GM19372 (cell line): ENCODE measurements around the gene KDM1A.
"Not testable (repeated sequence)": the region's sequence is repeated elsewhere in the genome, so short reads cannot be mapped to it uniquely, and the experiment has no call there.

ENCODE experiments used
- ATAC-seq: cut with Tn5 transposase; IDR thresholded peaks from one replicate; pipeline ENCODE4 v1.9.1; 2021; ENCODE audit warnings: mild to moderate bottlenecking, low read depth, moderate library complexity; ENCODE audit not compliant: unreplicated experiment

KDM1A gene

DNA sequence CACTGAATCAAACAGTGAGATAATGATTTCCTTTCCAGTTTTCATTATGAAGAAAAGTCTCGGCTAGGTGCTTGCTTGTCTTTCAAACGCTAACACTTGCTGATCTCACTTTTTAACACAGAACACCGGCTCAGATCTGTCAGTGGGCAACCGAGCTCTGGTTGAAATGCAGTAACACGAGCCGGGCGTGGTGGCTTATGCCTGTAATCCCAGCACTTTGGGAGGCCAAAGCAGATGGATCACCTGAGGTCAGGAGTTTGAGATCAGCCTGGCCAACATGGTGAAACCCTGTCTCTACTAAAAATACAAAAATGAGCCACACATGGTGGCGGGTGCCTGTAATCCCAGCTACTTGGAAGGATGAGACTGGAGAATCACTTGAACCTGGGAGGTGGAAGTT is 9.2 kb upstream of the KDM1A start:
- not testable (repeated sequence) for ATAC-seq

- no peak for ATAC-seq
Observed at GRCh38 chr1:23013657-23014056, 5.6 kb upstream of the KDM1A start.

- ATAC-seq, result no peak
Observed at GRCh38 chr1:23018661-23019093, 591 bp upstream of the KDM1A start.

- ATAC-seq, result peak; percentile 9
Observed at GRCh38 chr1:23019863-23020625, 776 bp downstream of the KDM1A start.

- ATAC-seq, result no peak
Observed at GRCh38 chr1:23020706-23021405, 1.6 kb downstream of the KDM1A start.

- no peak for ATAC-seq
Observed at GRCh38 chr1:23021834-23022233, 2.6 kb downstream of the KDM1A start.

DNA sequence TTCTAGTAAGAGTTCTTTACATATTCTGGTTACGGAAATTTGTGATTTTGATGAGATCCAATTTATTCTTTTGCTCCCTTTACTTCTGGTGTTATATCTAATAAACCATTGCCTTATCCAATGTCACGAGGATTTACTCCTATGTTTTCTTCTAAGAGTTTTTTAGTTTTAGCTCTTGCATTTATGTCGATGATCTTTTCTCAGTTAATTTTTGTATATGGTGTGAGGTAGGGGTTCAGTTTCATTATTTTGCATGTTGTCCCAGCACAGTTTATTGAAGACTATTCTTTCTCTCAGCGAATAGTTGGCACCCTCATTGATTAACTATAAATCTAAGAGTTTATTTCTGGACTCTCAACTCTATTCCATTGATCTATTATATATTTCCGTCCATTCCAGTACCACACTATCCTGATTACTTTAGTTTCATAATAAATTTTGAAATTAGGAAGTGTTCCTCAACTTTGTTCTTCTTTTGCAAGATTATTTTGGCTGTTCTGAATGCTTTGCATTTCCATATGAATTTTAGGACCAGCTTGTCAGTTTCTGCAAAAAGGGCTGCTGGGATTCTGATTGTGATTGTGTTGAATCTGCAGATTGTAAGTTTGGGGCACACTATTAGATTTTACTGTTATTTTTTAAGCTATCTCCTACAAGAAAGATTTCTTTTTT is 4.0 kb downstream of the KDM1A start:
- ATAC-seq, result no peak

DNA sequence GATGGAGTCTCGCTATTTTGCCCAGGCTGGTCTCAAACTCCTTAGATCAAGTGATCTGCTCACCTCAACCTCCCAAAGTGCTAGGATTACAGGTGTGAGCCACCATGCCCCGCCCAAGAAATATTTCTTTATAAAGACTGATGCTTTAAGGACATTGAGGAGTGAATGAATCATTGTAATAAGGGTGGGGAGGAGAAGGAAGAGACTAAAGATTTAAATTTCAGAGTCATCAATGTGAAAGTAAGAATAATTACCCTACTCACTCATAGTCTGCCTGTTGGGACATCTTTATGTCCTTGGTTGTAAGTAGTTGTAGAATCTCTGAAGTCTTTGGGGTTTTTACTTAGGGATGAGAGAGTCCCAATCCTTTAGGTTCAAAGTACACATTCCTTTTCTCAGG is 7.3 kb downstream of the KDM1A start:
- no peak for ATAC-seq

GRCh38 chr1:23027352-23027907 is 8.2 kb downstream of the KDM1A start:
- ATAC-seq, result no peak

GRCh38 chr1:23029337-23029736 is 10.1 kb downstream of the KDM1A start:
- ATAC-seq, result no peak

DNA sequence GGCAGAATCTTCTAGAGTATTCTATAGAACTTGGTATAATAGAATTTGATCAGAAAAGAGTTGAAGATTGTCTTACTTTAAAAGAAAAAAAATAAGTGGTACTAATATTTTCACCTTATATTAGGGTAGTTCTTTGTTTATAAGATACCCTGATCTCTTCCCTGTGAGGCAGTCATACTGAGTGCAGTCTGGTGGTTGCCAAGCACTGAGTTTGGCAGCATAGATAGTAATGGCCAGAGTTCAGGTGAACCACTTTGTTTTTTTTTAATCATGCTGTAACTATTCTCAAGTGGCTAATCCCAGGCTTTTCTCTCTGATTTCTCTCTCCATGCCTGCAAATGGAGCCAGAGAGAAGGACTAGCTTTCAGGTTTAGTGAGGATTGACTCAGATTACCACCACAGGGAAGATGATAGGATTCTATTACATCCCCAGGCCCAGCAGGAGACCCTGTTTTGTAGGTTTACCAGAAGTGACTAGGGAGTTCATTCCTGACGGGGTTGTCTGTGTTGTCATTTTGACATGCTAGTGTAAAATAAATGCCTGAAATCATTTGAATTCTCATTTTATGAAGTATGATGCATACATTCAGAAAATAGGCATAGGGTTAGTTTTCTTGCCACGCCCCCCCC is 16.7 kb downstream of the KDM1A start:
- no peak for ATAC-seq

DNA sequence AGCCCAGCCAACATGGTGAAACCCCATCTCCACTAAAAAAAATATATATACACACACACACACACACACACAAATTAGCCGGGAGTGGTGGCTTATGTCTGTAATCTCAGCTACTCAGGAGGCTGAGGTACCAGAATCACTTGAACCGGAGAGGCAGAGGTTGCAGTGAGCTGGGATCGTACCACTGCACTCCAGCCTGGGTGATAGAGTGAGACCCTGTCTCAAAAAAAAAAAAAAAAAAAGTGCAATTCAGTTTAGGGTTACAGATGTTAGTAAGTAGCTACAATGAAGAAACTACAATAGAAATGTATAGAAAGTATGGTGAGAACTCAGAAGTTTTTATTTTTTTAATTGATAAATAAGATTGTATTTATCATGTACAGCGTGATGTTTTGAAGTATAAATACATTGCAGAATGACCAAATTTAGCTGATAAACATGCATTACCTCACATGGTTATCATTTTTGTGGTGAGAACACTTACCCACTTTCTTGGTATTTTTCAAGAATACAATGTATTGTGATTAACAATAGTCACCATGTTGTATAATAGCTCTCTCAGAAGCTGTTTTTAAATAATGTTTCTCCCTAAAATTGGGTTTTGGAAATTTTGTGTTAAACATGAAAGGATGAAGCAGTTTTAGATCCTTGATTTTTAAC is 17.9 kb downstream of the KDM1A start:
- ATAC-seq, result no peak

- no peak for ATAC-seq
Observed at GRCh38 chr1:23039308-23039826, 20.1 kb downstream of the KDM1A start.

DNA sequence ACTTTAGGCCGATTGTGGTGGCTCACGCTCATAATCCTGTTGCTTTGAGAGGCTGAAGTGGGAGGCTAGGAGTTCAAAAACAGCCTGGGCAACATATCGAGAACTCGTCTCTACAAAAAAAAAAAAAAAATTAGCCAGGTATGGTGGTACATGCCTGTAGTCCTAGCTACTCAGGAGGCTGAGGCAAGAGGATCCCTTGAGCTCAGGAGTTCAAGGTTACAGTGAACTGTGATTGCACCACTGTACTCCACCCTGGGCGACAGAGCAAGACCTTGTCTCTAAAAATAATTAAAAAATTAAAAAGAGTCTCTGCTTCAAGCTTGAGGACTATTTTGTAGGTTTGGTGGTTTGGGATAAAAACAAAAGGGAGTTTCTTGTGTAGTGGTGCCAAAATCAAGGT is 21.2 kb downstream of the KDM1A start:
- ATAC-seq, result no peak

- ATAC-seq, result no peak
Observed at GRCh38 chr1:23044035-23044434, 24.8 kb downstream of the KDM1A start.

- ATAC-seq, result no peak
Observed at GRCh38 chr1:23050201-23050600, 30.9 kb downstream of the KDM1A start.

GRCh38 chr1:23051290-23051909 is 32.1 kb downstream of the KDM1A start:
- ATAC-seq, result no peak

DNA sequence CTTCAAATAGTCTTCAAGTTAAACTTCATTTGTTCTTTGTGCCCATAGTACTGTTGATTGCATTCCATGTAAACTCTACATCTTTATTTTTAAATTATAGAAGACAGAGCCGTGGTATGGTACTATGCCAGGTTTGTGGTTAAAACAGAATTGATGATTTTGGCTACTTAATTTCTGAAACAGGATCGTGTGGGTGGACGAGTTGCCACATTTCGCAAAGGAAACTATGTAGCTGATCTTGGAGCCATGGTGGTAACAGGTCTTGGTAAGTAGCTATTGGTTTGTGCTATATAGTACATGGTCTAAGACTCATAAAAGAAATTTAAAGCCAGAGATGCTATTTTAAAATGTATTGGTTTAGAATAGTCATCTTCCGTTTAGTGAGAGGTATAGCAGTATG is 38.0 kb downstream of the KDM1A start:
- ATAC-seq, result no peak

DNA sequence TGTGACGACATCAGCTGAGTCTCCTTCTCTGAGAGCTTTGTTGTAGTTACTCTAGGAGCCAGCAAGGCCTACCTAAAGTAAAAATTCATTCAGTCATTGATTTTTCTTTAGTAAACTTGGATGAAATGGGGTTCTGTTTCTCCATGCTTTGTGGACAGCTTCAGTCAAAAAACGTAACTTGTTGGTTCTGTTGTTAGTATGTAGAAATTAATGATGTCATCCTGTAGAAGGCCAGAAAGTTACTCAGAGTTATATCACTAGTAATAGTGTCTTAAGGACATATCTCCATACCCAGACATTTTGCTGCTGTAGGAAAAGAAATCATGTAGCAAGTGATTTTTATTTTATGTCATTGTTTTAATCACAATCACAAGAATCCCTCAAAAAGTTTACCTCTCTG is 43.0 kb downstream of the KDM1A start:
- ATAC-seq, result no peak

DNA sequence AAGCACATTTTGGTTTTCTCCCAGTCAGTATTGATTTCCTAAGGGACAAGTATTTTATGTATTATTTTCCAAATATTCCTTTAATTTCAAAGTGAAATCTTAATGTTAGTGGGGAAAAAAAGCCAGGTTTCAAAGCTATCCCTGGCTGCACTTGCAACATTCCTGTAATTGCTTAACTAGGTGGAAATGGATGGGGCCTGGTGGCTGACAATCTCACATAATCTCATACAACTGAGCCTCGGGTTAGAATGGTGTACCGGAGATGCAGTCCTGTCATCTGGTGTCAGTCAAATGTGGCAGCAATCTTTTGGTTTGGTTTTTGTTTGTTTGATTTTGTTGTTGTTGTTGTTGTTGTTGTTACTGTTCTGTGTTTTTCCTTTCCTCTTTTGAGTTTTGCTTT is 46.1 kb downstream of the KDM1A start:
- ATAC-seq, result no peak
